Adrenal gland (tissue), 5 donors: Measurements from ENCODE around the gene MAP3K7CL.

Experiments used
- CTCF ChIP-seq, 6 experiments: fragments of 450-650 bp in 4 of 6; fragments of 200-600 bp in 2 of 6; sonication (generic) in 1 of 6; IDR thresholded peaks; 1 replicate in 5 of 6; 2 replicates in 1 of 6; pipeline versions ENCODE4 v1.5.1 to v1.8.0; 2016 to 2021; ENCODE audit warnings: antibody characterized with exemption in 6 of 6, mild to moderate bottlenecking in 2 of 6, moderate library complexity in 1 of 6
- POLR2A ChIP-seq, 2 donors: fragments of 450-650 bp; IDR thresholded peaks; one replicate each; pipeline ENCODE4 v1.6.1; 2017; ENCODE audit warnings: antibody characterized with exemption in 2 of 2, mild to moderate bottlenecking in 2 of 2, moderate library complexity in 1 of 2
- donor health status: DM: no; HTN: no; CAD: no.

GRCh38 chr21:29178926-29179325 is 48.5 kb downstream of the MAP3K7CL start:
- TF ChIP-seq CTCF (IDR thresholded peaks at IDR 0.05) (no peak), POLR2A (IDR thresholded peaks at IDR 0.05) (no peak)
